ENCODE data around the gene DENND2D. TPM values are rescaled to one million over a fixed set of nuclear protein-coding genes. Genes with fewer than 3 reads are reported as not detected.

Gene DENND2D
- total and polyA plus RNA-seq, 10 of the 15 experiments (the other 5 are each of a cell fraction or from before 2014, with no cell fraction given): 149 to 375 (median 172) TPM

DNA sequence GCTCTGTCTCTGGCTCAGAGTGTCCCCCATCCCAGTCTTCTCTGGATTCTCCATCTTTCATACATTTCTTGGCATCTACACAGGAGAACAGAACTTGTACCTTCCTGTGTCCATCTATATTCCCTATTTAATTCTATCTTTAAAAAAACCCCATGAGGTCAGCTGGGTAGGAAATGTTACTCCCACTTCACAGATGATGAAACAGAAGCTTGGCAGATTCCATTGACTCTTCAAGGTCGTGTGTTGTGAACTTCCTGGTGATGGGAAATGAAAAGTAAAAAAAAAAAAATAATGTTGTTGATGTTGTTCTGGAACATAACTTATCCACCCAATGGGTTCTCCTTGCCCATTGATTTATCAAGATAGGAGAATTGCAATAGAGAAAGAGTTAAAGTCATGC, 35.9 kb upstream of the DENND2D start:
- 0% methylated on average over 1 of the region's 1 CpG for WGBS (ENCODE audit: insufficient coverage, insufficient replicate concordance, low lambda C conversion rate, missing lambda C conversion rate)
- no peak for TF ChIP-seq ZSCAN29 (IDR thresholded peaks at IDR 0.05)
- TF ChIP-seq, protein P1, sequence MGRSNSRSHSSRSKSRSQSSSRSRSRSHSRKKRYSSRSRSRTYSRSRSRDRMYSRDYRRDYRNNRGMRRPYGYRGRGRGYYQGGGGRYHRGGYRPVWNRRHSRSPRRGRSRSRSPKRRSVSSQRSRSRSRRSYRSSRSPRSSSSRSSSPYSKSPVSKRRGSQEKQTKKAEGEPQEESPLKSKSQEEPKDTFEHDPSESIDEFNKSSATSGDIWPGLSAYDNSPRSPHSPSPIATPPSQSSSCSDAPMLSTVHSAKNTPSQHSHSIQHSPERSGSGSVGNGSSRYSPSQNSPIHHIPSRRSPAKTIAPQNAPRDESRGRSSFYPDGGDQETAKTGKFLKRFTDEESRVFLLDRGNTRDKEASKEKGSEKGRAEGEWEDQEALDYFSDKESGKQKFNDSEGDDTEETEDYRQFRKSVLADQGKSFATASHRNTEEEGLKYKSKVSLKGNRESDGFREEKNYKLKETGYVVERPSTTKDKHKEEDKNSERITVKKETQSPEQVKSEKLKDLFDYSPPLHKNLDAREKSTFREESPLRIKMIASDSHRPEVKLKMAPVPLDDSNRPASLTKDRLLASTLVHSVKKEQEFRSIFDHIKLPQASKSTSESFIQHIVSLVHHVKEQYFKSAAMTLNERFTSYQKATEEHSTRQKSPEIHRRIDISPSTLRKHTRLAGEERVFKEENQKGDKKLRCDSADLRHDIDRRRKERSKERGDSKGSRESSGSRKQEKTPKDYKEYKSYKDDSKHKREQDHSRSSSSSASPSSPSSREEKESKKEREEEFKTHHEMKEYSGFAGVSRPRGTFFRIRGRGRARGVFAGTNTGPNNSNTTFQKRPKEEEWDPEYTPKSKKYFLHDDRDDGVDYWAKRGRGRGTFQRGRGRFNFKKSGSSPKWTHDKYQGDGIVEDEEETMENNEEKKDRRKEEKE (IDR thresholded peaks at IDR 0.05): no peak
- no peak for TF ChIP-seq SREBF2 (IDR thresholded peaks at IDR 0.05; ENCODE audit: low read length)
- no peak for TF ChIP-seq MEF2B (IDR thresholded peaks at IDR 0.05; ENCODE audit: partially characterized antibody, poor library complexity, severe bottlenecking)
- TF ChIP-seq FOXM1 (IDR thresholded peaks at IDR 0.05; ENCODE audit: low read depth, low read length): no peak
- no peak for TF ChIP-seq ESRRA (IDR thresholded peaks at IDR 0.05; ENCODE audit: low read length)
- TF ChIP-seq, protein P2, sequence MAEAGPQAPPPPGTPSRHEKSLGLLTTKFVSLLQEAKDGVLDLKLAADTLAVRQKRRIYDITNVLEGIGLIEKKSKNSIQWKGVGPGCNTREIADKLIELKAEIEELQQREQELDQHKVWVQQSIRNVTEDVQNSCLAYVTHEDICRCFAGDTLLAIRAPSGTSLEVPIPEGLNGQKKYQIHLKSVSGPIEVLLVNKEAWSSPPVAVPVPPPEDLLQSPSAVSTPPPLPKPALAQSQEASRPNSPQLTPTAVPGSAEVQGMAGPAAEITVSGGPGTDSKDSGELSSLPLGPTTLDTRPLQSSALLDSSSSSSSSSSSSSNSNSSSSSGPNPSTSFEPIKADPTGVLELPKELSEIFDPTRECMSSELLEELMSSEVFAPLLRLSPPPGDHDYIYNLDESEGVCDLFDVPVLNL (IDR thresholded peaks at IDR 0.05; ENCODE audit: low read depth, low read length): no peak
- no peak for TF ChIP-seq SP1 (IDR thresholded peaks at IDR 0.05; ENCODE audit: low read depth, low read length)
- no peak for TF ChIP-seq SRF (IDR thresholded peaks at IDR 0.05; ENCODE audit: low read depth in 2 of 2, low read length in 2 of 2)
- in situ Hi-C loops (cut with MboI) (no loop called here), intact Hi-C loops (cut with micrococcal nuclease; ENCODE audit: unreplicated experiment) (no loop called here)
- no peaks in the 10 kb centered on the region; the same call in none of the 2 replicates for H3K79me2 ChIP-seq (ENCODE audit: control insufficient read depth, insufficient read depth, low read length)
- H2AFZ ChIP-seq (ENCODE audit: control insufficient read depth, low read depth, low read length): no peak overlapping the region
- SMC1A ChIA-PET (ENCODE audit: uncharacterized antibody, unreplicated experiment): interaction anchor here (0.8 to 1.4 kb wide), 4 partner anchors 13 to 158 kb away, joined by 3 to 4 read pairs (median 3); no protein-coding TSS in a partner anchor
- H3K27me3 ChIP-seq (replicated peaks in 1 of 2; ENCODE audit: control insufficient read depth in 2 of 2, insufficient read depth in 2 of 2, low read length in 1 of 2): no peaks in the 10 kb centered on the region
- no peak overlapping the region for H3K4me3 ChIP-seq
- DNase-seq (ENCODE audit: low read depth, low spot score) (no peak), ATAC-seq (no peak), FAIRE-seq (no peak)
- H3K36me3 ChIP-seq (ENCODE audit: control insufficient read depth in 2 of 2, insufficient read depth in 2 of 2, low read length in 1 of 2): peaks cover 0 to 10% of the 10 kb centered on the region in 2 experiments; a peak in 1 of 4 replicates
- POLR2A ChIA-PET: no interaction called here
- no peaks in the 10 kb centered on the region for H4K20me1 ChIP-seq (ENCODE audit: control insufficient read depth, insufficient read depth)
- H3K27ac ChIP-seq (ENCODE audit: control insufficient read depth, insufficient read depth): no peak overlapping the region
- RAD21 ChIA-PET (ENCODE audit: unreplicated experiment): interaction anchor here (0.8 kb wide), 1 partner anchor 11 kb away, joined by 3 read pairs; no protein-coding TSS in a partner anchor
- H3K9me3 ChIP-seq (replicated peaks; ENCODE audit: control insufficient read depth, insufficient read depth, low read length): no peaks in the 10 kb centered on the region
- no peak overlapping the region for H3K4me2 ChIP-seq (ENCODE audit: control insufficient read depth, insufficient read depth)
- no peaks in the 10 kb centered on the region for H3K4me1 ChIP-seq (ENCODE audit: control insufficient read depth, insufficient read depth, low read length)
- BruUV-seq (replicated peaks): no TSS peak
- CTCF ChIA-PET: interaction anchor here (1.1 to 1.5 kb wide), 3 partner anchors 9 to 164 kb away, joined by 3 to 4 read pairs (median 3); no protein-coding TSS in a partner anchor
- H3K9ac ChIP-seq (ENCODE audit: control insufficient read depth, insufficient read depth, low read length): no peak overlapping the region
